SK-N-SH (cell line): Measurements from ENCODE around the gene CCDC107. TPM values are rescaled to one million over a fixed set of nuclear protein-coding genes. Genes with fewer than 3 reads are reported as not detected.

Experiments
- CTCF ChIA-PET: fragments of 300-600, 350-600 bp; formaldehyde crosslinking; extraction: SDS; loops from one replicate; lab custom pipeline; 2021; lab: Yijun Ruan, JAX
- POLR2A ChIA-PET: fragments of 350-600 bp; sonication (Branson Sonifier 250); formaldehyde crosslinking; extraction: SDS; loops from one replicate; lab custom pipeline; 2020; ENCODE audit warnings: antibody characterized with exemption, inconsistent platforms; lab: Yijun Ruan, JAX
- DNase-seq: peaks from one replicate; pipeline ENCODE4 v3.0.0; 2012
- H2AFZ ChIP-seq: fragments of 200-600 bp; sonication (generic); 2 replicates; pipeline ENCODE4 v1.8.1; 2016; ENCODE audit warnings: antibody characterized with exemption, mild to moderate bottlenecking, low read depth
- H3F3A ChIP-seq: fragments of 200-600 bp; sonication (generic); replicated peaks from 2 replicates; pipeline ENCODE3; 2016; ENCODE audit warnings: antibody characterized with exemption, mild to moderate bottlenecking; ENCODE audit not compliant: insufficient read depth
- H3K27ac ChIP-seq, 2 experiments: fragments of 200-500 bp in 1 of 2; fragments of 200-600 bp in 1 of 2; sonication (Bioruptor generic) in 1 of 2; sonication (generic), shearing (Covaris generic) in 1 of 2; 2 replicates each; pipeline versions ENCODE4 v1.5.1 to v1.6.1; 2014 to 2016; ENCODE audit warnings: low read depth in 2 of 2, inconsistent platforms in 1 of 2, low read length in 1 of 2, mild to moderate bottlenecking in 1 of 2, mixed read lengths in 1 of 2
- H3K27me3 ChIP-seq: fragments of 200-600 bp; sonication (generic), shearing (Covaris generic); 2 replicates; pipeline ENCODE4 v1.6.1; 2016; ENCODE audit warnings: mixed run types; ENCODE audit not compliant: insufficient read depth
- H3K36me3 ChIP-seq, 2 experiments: fragments of 200-500 bp in 1 of 2; fragments of 200-600 bp in 1 of 2; sonication (Bioruptor generic) in 1 of 2; sonication (generic) in 1 of 2; replicated peaks in 1 of 2; 2 replicates each; pipeline versions ENCODE3 to v1.5.1; 2014 to 2016; ENCODE audit warnings: low read length in 1 of 2, mild to moderate bottlenecking in 1 of 2; ENCODE audit not compliant: insufficient read depth in 2 of 2, control insufficient read depth in 1 of 2
- H3K4me1 ChIP-seq, 2 experiments: fragments of 200-500 bp in 1 of 2; fragments of 200-600 bp in 1 of 2; sonication (Bioruptor generic) in 1 of 2; sonication (generic), shearing (Covaris generic) in 1 of 2; 2 replicates each; pipeline versions ENCODE4 v1.5.1 to v1.6.1; 2014 to 2016; ENCODE audit warnings: low read depth in 1 of 2, low read length in 1 of 2, mixed run types in 1 of 2; ENCODE audit not compliant: insufficient read depth in 2 of 2, control insufficient read depth in 1 of 2
- H3K4me2 ChIP-seq: fragments of 200-600 bp; sonication (generic), shearing (Covaris generic); 2 replicates; pipeline ENCODE4 v1.6.1; 2017; ENCODE audit warnings: mixed run types
- H3K4me3 ChIP-seq, 2 experiments: fragments of 200-500 bp in 1 of 2; fragments of 200-600 bp in 1 of 2; sonication (Bioruptor generic) in 1 of 2; sonication (generic), shearing (Covaris generic) in 1 of 2; 2 replicates each; pipeline versions ENCODE4 v1.5.1 to v1.8.1; 2014 to 2016; ENCODE audit warnings: low read depth in 2 of 2, inconsistent platforms in 1 of 2, low read length in 1 of 2, mild to moderate bottlenecking in 1 of 2, mixed read lengths in 1 of 2, moderate library complexity in 1 of 2
- H3K79me2 ChIP-seq: fragments of 200-600 bp; sonication (generic); 2 replicates; pipeline ENCODE4 v1.8.1; 2017; ENCODE audit warnings: mild to moderate bottlenecking; ENCODE audit not compliant: insufficient read depth
- H3K9ac ChIP-seq: fragments of 200-600 bp; sonication (generic); 2 replicates; pipeline ENCODE4 v1.6.1; 2017; ENCODE audit warnings: mixed run types
- H3K9me2 ChIP-seq: fragments of 200-600 bp; sonication (generic); 2 replicates; pipeline ENCODE4 v1.6.1; 2017; ENCODE audit warnings: mixed run types
- H3K9me3 ChIP-seq: fragments of 200-600 bp; sonication (generic); 2 replicates; pipeline ENCODE4 v1.6.1; 2017; ENCODE audit warnings: mixed run types, mild to moderate bottlenecking, moderate library complexity
- H4K20me1 ChIP-seq: fragments of 200-600 bp; sonication (generic); 2 replicates; pipeline ENCODE4 v1.6.1; 2017; ENCODE audit warnings: mild to moderate bottlenecking, mixed run types; ENCODE audit not compliant: insufficient read depth
- ELF1 ChIP-seq: IDR thresholded peaks from 2 replicates; pipeline ENCODE4 v1.4.0; 2012
- EZH2phosphoT487 ChIP-seq: fragments of 200-600 bp; sonication (generic); IDR thresholded peaks from 2 replicates; pipeline ENCODE4 v1.6.1; 2017; ENCODE audit warnings: low read depth, mixed run types, mild to moderate bottlenecking, antibody characterized with exemption, moderate library complexity, borderline replicate concordance
- JUND ChIP-seq: IDR thresholded peaks from 2 replicates; pipeline ENCODE4 v1.4.0; 2012
- MEF2A ChIP-seq: IDR thresholded peaks from 2 replicates; pipeline ENCODE4 v1.4.0; 2012; ENCODE audit warnings: low read depth, borderline replicate concordance
- RXRA ChIP-seq: IDR thresholded peaks from 2 replicates; pipeline ENCODE4 v1.4.0; 2012; ENCODE audit warnings: low read depth, mild to moderate bottlenecking, borderline replicate concordance
- TAF1 ChIP-seq: IDR thresholded peaks from 2 replicates; pipeline ENCODE4 v1.6.1; 2012; ENCODE audit warnings: low read depth, mild to moderate bottlenecking, low read length, moderate library complexity, borderline replicate concordance
- TCF12 ChIP-seq: IDR thresholded peaks from 2 replicates; pipeline ENCODE4 v1.4.0; 2012
- YY1 ChIP-seq: IDR thresholded peaks from 2 replicates; pipeline ENCODE4 v1.4.0; 2012; ENCODE audit warnings: low read depth, mild to moderate bottlenecking
- WGBS: methylation state at CpG from one replicate; pipeline ENCODE4 v1.1.6; 2017; ENCODE audit warnings: low lambda C conversion rate; 5-methylcytosine and 5-hydroxymethylcytosine counted together
- polyA plus RNA-seq, 3 experiments: library from polyadenylated mRNA; depleted of rRNA; stranded (reverse); fragments of >200 nt; gene quantifications; 2 replicates each; pipeline ENCODE4 v1.2.3, GENCODE V29; 2012
- TF ChIP-seq, protein P1 (sequence below): fragments of 150-350 bp; IDR thresholded peaks from 2 replicates; pipeline ENCODE4 v1.6.1; 2016; ENCODE audit warnings: mild to moderate bottlenecking, low read depth, low read length
- TF ChIP-seq, protein P2 (sequence below): IDR thresholded peaks from 2 replicates; pipeline ENCODE4 v1.6.1; 2012; ENCODE audit warnings: mild to moderate bottlenecking, low read depth, low read length, moderate library complexity
- TF ChIP-seq, protein P3 (sequence below): IDR thresholded peaks from 2 replicates; pipeline ENCODE4 v1.4.0; 2012; ENCODE audit warnings: low read depth, borderline replicate concordance

Gene CCDC107
- polyA plus RNA-seq, 1 of the 3 experiments (the other 2 are of a cell fraction): 22.0 TPM

DNA sequence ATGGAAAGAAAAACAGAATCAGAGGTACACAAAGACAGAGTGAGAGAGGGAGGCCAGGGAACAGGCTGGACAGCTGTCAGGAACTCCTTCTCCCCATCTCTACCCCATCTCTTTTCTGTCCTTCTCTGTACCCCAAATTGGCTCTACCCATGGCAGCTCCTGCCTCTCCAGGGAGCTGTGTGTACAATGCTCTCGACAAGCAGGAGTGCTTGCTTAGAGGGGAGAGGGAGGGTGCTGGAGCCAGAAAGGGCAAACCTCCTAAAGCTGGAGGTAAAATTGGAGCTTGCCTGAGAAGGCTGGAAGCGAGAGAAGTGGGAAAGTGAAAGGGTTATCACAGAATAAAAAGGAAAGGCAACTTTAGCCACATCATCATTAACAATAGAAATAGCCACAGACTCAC, 25.2 kb downstream of the CCDC107 start:
- ChIA-PET POLR2A (interaction anchor here (0.8 kb wide), 1 partner anchor 25 kb away, joined by 3 read pairs; the partner anchor contains the start of gene CCDC107), CTCF (interaction anchor here (0.7 to 2.4 kb wide), 4 partner anchors 13 to 48 kb away, joined by 3 to 20 read pairs (median 5); partner anchors contain the start of genes CCDC107, RMRP and TLN1)
- no peak for DNase-seq
- Histone ChIP-seq H3K4me1 (peaks cover 6 to 20% of the 10 kb centered on the region in 2 experiments; a peak in 3 of 4 replicates), H3K79me2 (peaks cover 27% of the 10 kb centered on the region), H3F3A (peaks cover 45% of the 10 kb centered on the region), H3K9me3 (no peaks in the 10 kb centered on the region), H3K4me3 (no peak overlapping the region), H3K27ac (peak overlapping the region in 1 of 2 experiments; percentile 25; a peak in 1 of 4 replicates), H2AFZ (no peak overlapping the region), H3K36me3 (peaks cover 27 to 35% of the 10 kb centered on the region in 2 experiments)
- WGBS: 75% methylated on average over 2 of the region's 2 CpGs
- no peak for TF ChIP-seq TAF1
- TF ChIP-seq RXRA: no peak
- TF ChIP-seq JUND: no peak
- TF ChIP-seq YY1: no peak
- no peak for TF ChIP-seq ELF1
- TF ChIP-seq TCF12: no peak
- TF ChIP-seq MEF2A: no peak
- TF ChIP-seq, protein P1, sequence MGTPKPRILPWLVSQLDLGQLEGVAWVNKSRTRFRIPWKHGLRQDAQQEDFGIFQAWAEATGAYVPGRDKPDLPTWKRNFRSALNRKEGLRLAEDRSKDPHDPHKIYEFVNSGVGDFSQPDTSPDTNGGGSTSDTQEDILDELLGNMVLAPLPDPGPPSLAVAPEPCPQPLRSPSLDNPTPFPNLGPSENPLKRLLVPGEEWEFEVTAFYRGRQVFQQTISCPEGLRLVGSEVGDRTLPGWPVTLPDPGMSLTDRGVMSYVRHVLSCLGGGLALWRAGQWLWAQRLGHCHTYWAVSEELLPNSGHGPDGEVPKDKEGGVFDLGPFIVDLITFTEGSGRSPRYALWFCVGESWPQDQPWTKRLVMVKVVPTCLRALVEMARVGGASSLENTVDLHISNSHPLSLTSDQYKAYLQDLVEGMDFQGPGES: no peak
- TF ChIP-seq, protein P2, sequence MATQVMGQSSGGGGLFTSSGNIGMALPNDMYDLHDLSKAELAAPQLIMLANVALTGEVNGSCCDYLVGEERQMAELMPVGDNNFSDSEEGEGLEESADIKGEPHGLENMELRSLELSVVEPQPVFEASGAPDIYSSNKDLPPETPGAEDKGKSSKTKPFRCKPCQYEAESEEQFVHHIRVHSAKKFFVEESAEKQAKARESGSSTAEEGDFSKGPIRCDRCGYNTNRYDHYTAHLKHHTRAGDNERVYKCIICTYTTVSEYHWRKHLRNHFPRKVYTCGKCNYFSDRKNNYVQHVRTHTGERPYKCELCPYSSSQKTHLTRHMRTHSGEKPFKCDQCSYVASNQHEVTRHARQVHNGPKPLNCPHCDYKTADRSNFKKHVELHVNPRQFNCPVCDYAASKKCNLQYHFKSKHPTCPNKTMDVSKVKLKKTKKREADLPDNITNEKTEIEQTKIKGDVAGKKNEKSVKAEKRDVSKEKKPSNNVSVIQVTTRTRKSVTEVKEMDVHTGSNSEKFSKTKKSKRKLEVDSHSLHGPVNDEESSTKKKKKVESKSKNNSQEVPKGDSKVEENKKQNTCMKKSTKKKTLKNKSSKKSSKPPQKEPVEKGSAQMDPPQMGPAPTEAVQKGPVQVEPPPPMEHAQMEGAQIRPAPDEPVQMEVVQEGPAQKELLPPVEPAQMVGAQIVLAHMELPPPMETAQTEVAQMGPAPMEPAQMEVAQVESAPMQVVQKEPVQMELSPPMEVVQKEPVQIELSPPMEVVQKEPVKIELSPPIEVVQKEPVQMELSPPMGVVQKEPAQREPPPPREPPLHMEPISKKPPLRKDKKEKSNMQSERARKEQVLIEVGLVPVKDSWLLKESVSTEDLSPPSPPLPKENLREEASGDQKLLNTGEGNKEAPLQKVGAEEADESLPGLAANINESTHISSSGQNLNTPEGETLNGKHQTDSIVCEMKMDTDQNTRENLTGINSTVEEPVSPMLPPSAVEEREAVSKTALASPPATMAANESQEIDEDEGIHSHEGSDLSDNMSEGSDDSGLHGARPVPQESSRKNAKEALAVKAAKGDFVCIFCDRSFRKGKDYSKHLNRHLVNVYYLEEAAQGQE: no peak
- TF ChIP-seq EZH2phosphoT487: no peak
- TF ChIP-seq, protein P3, sequence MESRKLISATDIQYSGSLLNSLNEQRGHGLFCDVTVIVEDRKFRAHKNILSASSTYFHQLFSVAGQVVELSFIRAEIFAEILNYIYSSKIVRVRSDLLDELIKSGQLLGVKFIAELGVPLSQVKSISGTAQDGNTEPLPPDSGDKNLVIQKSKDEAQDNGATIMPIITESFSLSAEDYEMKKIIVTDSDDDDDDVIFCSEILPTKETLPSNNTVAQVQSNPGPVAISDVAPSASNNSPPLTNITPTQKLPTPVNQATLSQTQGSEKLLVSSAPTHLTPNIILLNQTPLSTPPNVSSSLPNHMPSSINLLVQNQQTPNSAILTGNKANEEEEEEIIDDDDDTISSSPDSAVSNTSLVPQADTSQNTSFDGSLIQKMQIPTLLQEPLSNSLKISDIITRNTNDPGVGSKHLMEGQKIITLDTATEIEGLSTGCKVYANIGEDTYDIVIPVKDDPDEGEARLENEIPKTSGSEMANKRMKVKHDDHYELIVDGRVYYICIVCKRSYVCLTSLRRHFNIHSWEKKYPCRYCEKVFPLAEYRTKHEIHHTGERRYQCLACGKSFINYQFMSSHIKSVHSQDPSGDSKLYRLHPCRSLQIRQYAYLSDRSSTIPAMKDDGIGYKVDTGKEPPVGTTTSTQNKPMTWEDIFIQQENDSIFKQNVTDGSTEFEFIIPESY: no peak
- TF ChIP-seq, all 33 proteins: peak for 0
- H3K4me2 ChIP-seq: no peak overlapping the region
- no peaks in the 10 kb centered on the region for H3K27me3 ChIP-seq
- no peaks in the 10 kb centered on the region for H3K9me2 ChIP-seq
- no peak overlapping the region for H3K9ac ChIP-seq
- peaks cover 48% of the 10 kb centered on the region for H4K20me1 ChIP-seq
